ENCODE data around the gene CFAP410. TPM values are rescaled to one million over a fixed set of nuclear protein-coding genes. Genes with fewer than 3 reads are reported as not detected.

Gene CFAP410
- total and polyA plus RNA-seq, 2 of the 8 experiments (the other 6 are each of a cell fraction or from before 2014, with no cell fraction given) = 10.6 to 12.0 TPM

DNA sequence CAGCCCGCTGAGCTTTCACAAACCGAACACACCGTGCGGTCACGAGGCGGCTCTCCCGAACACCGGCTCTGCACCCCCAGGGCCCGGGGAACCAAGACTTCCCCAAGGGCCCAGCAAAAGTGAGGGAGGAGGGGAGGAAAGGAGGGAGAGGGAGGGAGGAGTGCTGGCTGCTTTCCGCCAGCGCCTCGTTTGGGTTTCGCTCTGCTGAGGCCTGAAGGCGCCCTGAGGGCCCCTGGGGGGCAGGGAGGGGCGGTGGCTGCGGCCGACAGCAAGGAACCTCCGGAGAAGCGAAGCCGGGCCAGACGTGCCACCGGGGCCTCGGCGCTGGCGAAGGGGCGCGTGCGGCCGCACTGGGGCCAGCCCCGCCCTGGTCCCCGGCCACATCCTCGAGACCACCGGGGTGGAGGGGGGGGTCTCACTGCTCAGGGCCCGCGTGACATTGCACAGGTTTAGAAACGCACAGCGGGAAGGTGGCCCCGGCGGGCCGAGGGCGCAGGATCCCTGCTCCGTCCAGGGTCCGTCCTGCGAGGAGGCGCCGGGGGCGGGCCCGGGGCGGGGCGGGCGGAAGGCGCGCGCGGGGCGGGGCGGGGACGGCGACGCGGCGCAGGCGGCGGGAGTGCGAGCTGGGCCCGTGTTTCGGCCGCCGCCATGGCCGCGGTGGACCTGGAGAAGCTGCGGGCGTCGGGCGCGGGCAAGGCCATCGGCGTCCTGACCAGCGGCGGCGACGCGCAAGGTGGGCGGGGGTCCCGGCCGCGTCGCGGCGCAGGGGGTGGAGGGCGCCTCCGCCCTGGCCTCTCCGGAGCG lies 39.5 kb downstream of the CFAP410 start, which contains the start of gene PFKL (continued):
- TF ChIP-seq CTBP2 (IDR thresholded peaks at IDR 0.05; ENCODE audit: borderline replicate concordance, insufficient read depth, insufficient read length, low read length) (peak; percentile 57), KDM1A (IDR thresholded peaks at IDR 0.05; ENCODE audit: borderline replicate concordance, low read length) (0 out of 2 replicates have a peak, but pooled peaks have one; percentile 9), EGR1 (IDR thresholded peaks at IDR 0.05; ENCODE audit: borderline replicate concordance, low read depth, low read length) (no peak), RFX5 (IDR thresholded peaks at IDR 0.05; ENCODE audit: borderline replicate concordance, low read depth, low read length) (no peak), CBX8 (IDR thresholded peaks at IDR 0.05; ENCODE audit: borderline replicate concordance, low read depth, low read length) (no peak), KDM4A (IDR thresholded peaks at IDR 0.05; ENCODE audit: low read depth, low read length, severe bottlenecking) (peak; percentile 85), GABPA (IDR thresholded peaks at IDR 0.05; ENCODE audit: borderline replicate concordance, insufficient read depth, low read length) (no peak), RBBP5 (IDR thresholded peaks at IDR 0.05; ENCODE audit: borderline replicate concordance, low read depth, low read length) (peak; percentile 43; the same call in 1 of the 2 replicates), SUZ12 (IDR thresholded peaks at IDR 0.05; ENCODE audit: low read length) (no peak), POLR2A (IDR thresholded peaks at IDR 0.05; ENCODE audit: control extremely low read depth in 1 of 2, low read depth in 2 of 2, low read length in 2 of 2) (no peak), SIX5 (IDR thresholded peaks at IDR 0.05; ENCODE audit: low read depth, low read length) (no peak), SAP30 (IDR thresholded peaks at IDR 0.05; ENCODE audit: insufficient read depth, insufficient replicate concordance, low read length) (no peak), TBP (IDR thresholded peaks at IDR 0.05; ENCODE audit: low read depth, low read length) (no peak), EZH2 (IDR thresholded peaks at IDR 0.05; ENCODE audit: low read depth, low read length, severe bottlenecking) (no peak)
- TF ChIP-seq, protein P1, sequence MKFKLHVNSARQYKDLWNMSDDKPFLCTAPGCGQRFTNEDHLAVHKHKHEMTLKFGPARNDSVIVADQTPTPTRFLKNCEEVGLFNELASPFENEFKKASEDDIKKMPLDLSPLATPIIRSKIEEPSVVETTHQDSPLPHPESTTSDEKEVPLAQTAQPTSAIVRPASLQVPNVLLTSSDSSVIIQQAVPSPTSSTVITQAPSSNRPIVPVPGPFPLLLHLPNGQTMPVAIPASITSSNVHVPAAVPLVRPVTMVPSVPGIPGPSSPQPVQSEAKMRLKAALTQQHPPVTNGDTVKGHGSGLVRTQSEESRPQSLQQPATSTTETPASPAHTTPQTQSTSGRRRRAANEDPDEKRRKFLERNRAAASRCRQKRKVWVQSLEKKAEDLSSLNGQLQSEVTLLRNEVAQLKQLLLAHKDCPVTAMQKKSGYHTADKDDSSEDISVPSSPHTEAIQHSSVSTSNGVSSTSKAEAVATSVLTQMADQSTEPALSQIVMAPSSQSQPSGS (IDR thresholded peaks at IDR 0.05; ENCODE audit: low read length) = no peak

Data from H1 (cell line).